ENCODE results near the gene LRP6. TPM values are rescaled to one million over a fixed set of nuclear protein-coding genes. Genes with fewer than 3 reads are reported as not detected.

Gene LRP6
- total and polyA plus RNA-seq, 11 donors: 3.7 to 29.6 (median 16.9) TPM

DNA sequence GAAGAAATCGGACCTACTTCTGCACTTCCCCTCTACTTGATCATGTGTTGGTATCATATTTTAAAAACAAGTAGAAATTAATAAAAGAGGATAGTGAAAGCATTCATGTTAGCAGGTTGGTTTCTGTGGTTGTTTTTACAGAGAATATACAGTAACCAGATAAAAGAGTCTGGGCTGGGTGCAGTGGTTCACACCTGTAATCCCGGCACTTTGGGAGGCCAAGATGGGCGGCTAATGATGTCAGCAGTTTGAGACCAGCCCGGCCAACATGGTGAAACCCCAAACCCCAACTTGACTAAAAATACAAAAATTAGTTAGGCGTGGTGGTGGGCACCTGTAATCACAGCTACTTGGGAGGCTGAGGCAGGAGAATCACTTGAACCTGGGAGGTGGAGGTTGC lies 55.9 kb downstream of the LRP6 start:
- H3K36me3 ChIP-seq: no peaks in the 10 kb centered on the region
- intact Hi-C loops (cut with DNase I): no loop called here
- whole genome bisulfite sequencing, 4 donors: 90 to 92% (median 92%) methylated on average over 5 of the region's 5 CpGs
- H3K27me3 ChIP-seq: no peaks in the 10 kb centered on the region
- H3K9me3 ChIP-seq: no peaks in the 10 kb centered on the region
- H3K4me1 ChIP-seq: peaks cover 0 to 16% (median 8%) of the 10 kb centered on the region in 12 donors
- TF ChIP-seq, protein P1, sequence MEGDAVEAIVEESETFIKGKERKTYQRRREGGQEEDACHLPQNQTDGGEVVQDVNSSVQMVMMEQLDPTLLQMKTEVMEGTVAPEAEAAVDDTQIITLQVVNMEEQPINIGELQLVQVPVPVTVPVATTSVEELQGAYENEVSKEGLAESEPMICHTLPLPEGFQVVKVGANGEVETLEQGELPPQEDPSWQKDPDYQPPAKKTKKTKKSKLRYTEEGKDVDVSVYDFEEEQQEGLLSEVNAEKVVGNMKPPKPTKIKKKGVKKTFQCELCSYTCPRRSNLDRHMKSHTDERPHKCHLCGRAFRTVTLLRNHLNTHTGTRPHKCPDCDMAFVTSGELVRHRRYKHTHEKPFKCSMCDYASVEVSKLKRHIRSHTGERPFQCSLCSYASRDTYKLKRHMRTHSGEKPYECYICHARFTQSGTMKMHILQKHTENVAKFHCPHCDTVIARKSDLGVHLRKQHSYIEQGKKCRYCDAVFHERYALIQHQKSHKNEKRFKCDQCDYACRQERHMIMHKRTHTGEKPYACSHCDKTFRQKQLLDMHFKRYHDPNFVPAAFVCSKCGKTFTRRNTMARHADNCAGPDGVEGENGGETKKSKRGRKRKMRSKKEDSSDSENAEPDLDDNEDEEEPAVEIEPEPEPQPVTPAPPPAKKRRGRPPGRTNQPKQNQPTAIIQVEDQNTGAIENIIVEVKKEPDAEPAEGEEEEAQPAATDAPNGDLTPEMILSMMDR (IDR thresholded peaks at IDR 0.05): no peak
- no peak for TF ChIP-seq POLR2A (IDR thresholded peaks at IDR 0.05)
- DNase-seq (no peak), ATAC-seq (no peak)
- no peak overlapping the region for H3K4me3 ChIP-seq
- H3K27ac ChIP-seq: no peak overlapping the region

DNA sequence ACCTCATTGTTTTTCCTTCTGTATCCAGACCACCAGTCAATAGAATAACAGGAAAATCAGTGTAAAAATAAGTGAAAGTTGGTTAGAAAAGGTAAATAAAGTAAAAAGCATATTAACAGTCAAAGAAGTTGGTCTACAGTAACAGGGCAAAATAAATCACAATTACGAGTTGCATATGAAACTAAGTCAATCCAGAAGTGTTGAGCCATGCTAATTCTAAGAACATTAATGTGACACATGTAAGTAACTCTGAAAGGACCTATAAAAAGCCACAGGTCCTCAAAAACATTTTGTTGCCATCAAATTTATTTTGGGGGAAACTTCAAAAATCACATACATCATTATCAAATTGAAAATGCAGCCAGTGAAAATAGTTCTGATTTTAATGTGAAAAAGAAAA lies 56.4 kb downstream of the LRP6 start:
- DNase-seq (no peak), ATAC-seq (no peak)
- TF ChIP-seq, protein P1 (IDR thresholded peaks at IDR 0.05): no peak
- TF ChIP-seq POLR2A (IDR thresholded peaks at IDR 0.05): no peak
- Histone ChIP-seq H3K4me1 (peaks cover 0 to 15% (median 8%) of the 10 kb centered on the region in 12 donors), H3K9me3 (no peaks in the 10 kb centered on the region), H3K36me3 (no peaks in the 10 kb centered on the region), H3K27ac (no peak overlapping the region), H3K4me3 (no peak overlapping the region), H3K27me3 (no peaks in the 10 kb centered on the region)
- intact Hi-C loops (cut with DNase I): no loop called here
- whole genome bisulfite sequencing, 4 donors: 92 to 99% (median 97%) methylated on average over 1 of the region's 1 CpG

DNA sequence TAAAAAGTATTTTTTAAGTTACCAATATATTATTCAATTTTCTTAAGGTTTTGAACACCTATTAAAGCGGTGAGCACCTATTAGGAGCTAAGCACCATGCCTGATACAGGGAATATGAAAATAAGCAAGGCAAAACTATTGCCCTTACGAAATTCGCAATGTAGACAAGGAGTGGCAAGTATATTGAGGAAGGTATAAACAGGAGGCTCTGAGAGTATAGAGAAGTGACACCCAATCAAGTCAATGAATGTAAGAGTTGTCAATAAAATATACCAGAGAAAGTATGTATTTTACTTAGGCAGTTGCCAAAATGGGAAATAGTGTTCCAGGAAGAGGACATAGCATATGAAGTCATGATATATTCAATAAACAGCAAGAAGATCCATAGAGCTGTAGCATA lies 57.2 kb downstream of the LRP6 start:
- Histone ChIP-seq H3K4me3 (no peak overlapping the region), H3K36me3 (no peaks in the 10 kb centered on the region), H3K9me3 (no peaks in the 10 kb centered on the region), H3K4me1 (peaks cover 0 to 9% (median 3%) of the 10 kb centered on the region in 12 donors), H3K27ac (no peak overlapping the region), H3K27me3 (no peaks in the 10 kb centered on the region)
- no peak for ATAC-seq
- intact Hi-C loops (cut with DNase I): loop anchor here in 2 of 10 donors (2.0 to 10.0 kb wide), 2 partner anchors 43 to 55 kb away; partner anchors contain the start of gene LRP6 (in 1 of the 2)
- whole genome bisulfite sequencing, 4 donors: 97 to 99% (median 97%) methylated on average over 3 of the region's 3 CpGs
- TF ChIP-seq, protein P1 (IDR thresholded peaks at IDR 0.05): no peak
- TF ChIP-seq POLR2A (IDR thresholded peaks at IDR 0.05): no peak
- DNase-seq: no peak

DNA sequence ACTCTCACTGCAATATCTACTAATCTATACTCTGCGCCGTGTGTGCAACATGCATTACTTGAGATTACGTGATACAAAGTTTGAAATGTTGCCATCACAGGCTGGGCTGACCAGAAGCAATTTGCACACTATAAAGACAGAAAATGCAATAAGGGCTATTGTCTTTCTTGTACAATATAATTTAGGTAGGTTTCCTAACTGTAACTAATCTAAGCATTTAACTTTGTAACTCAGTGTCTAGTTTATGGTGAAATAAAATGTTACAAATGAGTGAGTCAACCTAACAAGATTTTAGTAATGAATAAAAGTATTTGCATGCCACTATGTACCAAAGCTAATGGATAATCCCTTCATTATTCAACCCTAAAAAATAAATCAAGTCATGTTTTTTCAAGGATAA lies 57.8 kb downstream of the LRP6 start:
- Histone ChIP-seq H3K27me3 (no peaks in the 10 kb centered on the region), H3K4me3 (no peak overlapping the region), H3K36me3 (no peaks in the 10 kb centered on the region), H3K4me1 (peaks cover 0 to 7% (median 0%) of the 10 kb centered on the region in 12 donors), H3K27ac (no peak overlapping the region), H3K9me3 (no peaks in the 10 kb centered on the region)
- DNase-seq (no peak), ATAC-seq (no peak)
- 71 to 87% (median 83%) methylated on average over 3 of the region's 3 CpGs for WGBS, 4 donors
- TF ChIP-seq, protein P1 (IDR thresholded peaks at IDR 0.05): no peak
- TF ChIP-seq POLR2A (IDR thresholded peaks at IDR 0.05): no peak
- intact Hi-C loops (cut with DNase I): loop anchor here in 2 of 10 donors (2.0 to 10.0 kb wide), 2 partner anchors 42 to 56 kb away; partner anchors contain the start of gene LRP6 (in 1 of the 2)
